Measurements from ENCODE around the gene RAET1L.
"Not testable (repeated sequence)": the region's sequence is repeated elsewhere in the genome, so short reads cannot be mapped to it uniquely, and the experiment has no call there.

The RAET1L gene

GRCh38 chr6:150025201-150025917 lies at the start of gene RAET1L:
Gene RAET1L (minus strand): TSS chr6:150025532. CDS start chr6:150025471, 61 bp downstream.
- H3K4me1 Mint-ChIP-seq: peaks cover 19% of the 10 kb centered on the region
- H3K36me3 Mint-ChIP-seq: no peaks in the 10 kb centered on the region
- DNase-seq (ENCODE audit: low spot score in 2 of 2) (no peak), ATAC-seq (peak; percentile 89)
- H3K27ac Mint-ChIP-seq: no peak within 1 kb of the TSS
- H3K9me3 Mint-ChIP-seq: no peaks in the 10 kb centered on the region
- peak within 1 kb of the TSS; percentile 30 for H3K4me3 Mint-ChIP-seq

DNA sequence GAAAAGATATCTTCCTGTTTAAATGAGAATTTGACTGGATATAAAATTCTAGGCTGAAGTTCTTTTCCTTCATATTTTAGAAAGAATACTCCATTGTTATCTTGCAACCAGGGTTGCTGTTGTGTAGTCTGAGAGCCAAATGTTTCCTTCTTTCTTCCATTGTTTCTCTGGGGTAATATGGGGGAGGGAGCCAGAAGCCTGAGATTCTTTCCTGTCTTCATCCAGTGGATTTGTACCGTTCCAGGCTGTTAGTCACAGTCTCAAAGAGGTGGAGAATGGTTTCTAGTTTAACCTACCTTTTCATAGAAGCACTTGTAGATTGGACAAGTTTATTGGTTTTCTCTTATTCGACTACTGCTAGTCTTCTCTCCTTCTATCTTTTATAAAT lies 49.7 kb upstream of the RAET1L start:
- Mint-ChIP-seq H3K27ac (no peak overlapping the region), H3K9me3 (no peaks in the 10 kb centered on the region), H3K36me3 (no peaks in the 10 kb centered on the region), H3K4me3 (no peak overlapping the region), H3K4me1 (peaks cover 48% of the 10 kb centered on the region)
- DNase-seq (ENCODE audit: low spot score in 2 of 2) (no peak), ATAC-seq (no peak)

DNA sequence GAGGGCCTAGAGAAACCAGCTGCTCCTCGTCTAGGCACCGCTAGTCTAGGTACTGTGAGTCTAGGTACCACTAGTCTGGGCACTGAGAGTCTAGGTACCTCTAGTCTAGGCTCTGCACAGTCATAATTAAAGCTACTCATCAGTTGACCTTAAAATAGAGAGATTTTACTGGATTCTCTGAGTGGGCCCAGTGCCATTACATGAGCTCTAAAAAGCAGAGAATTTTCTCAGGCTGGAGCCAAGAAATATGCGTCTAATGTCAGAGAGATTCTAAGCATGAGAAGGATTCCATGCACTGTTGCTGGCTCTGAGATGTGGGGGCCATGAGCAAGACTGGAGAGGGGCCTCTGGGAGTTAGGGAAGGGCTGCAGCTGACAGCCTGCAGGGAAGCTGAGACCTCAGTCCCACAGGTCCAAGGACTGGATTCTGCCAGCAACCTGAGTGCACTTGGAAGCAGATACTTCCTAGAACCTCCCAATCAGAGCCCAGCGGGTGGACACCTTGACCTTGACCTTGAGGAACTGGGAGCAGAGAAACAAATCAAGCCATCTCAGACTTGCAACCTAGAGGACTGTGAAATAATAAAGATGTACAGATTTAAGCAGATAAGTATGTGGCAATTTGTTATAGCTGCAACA lies 49.2 kb upstream of the RAET1L start:
- peaks cover 45% of the 10 kb centered on the region for H3K4me1 Mint-ChIP-seq
- H3K4me3 Mint-ChIP-seq; DNase-seq (ENCODE audit: low spot score in 2 of 2); H3K27ac Mint-ChIP-seq; ATAC-seq; H3K36me3 Mint-ChIP-seq; H3K9me3 Mint-ChIP-seq: not testable (repeated sequence)

DNA sequence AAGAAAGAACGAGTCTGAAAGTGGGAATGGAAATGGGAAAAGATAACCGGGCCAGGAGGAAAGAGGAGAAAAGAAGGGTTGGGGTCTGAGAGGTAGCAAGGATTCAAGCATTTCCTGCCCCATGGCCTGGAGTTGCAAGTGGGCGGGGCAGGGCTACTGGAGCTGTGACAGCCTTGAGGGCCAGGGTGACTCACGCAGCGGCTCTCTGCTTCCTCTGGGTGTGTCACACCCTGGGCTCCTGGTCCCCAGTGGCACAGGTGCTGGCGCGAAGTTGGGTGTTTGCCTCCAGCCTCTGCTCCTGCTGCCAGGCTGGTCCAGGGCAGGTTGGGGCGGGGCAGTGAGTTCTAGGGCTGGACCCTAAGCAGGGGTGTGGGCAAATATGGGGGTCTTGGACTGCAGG lies 46.9 kb upstream of the RAET1L start:
- DNase-seq (ENCODE audit: low spot score in 2 of 2) (peak; percentile 34 to 67), ATAC-seq (peak; percentile 72)
- peaks cover 53% of the 10 kb centered on the region for H3K4me1 Mint-ChIP-seq
- no peak overlapping the region for H3K27ac Mint-ChIP-seq
- H3K36me3 Mint-ChIP-seq: no peaks in the 10 kb centered on the region
- no peak overlapping the region for H3K4me3 Mint-ChIP-seq
- no peaks in the 10 kb centered on the region for H3K9me3 Mint-ChIP-seq

- Mint-ChIP-seq H3K36me3 (no peaks in the 10 kb centered on the region), H3K9me3 (no peaks in the 10 kb centered on the region), H3K4me1 (peaks cover 42% of the 10 kb centered on the region), H3K4me3 (no peak overlapping the region), H3K27ac (no peak overlapping the region)
- DNase-seq (ENCODE audit: low spot score in 2 of 2) (no peak), ATAC-seq (no peak)
These were observed 45.0 kb upstream of the RAET1L start for GRCh38 chr6:150070236-150070818.

DNA sequence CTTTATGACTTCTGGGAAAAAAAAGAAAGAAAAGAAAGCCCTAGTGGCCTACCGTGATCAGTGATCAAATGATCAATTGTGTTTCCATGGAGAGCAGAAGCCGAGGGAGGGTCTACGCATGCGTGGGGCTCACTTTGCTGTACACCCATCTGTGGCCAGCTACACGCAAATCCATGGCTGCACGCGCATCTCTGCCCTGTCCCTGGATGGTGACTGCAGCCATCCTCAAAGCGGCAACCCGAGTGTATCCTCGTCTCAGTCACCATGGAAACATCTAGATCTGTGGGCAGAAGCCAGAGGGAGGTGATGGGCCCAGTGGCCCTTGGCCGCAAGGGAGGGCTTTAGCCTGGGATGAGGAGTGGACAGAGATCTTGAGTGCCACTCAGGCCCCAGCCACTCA lies 44.4 kb upstream of the RAET1L start:
- no peaks in the 10 kb centered on the region for H3K36me3 Mint-ChIP-seq
- ATAC-seq (no peak), DNase-seq (ENCODE audit: low spot score in 2 of 2) (no peak)
- H3K4me3 Mint-ChIP-seq: peak overlapping the region; percentile 80
- peaks cover 42% of the 10 kb centered on the region for H3K4me1 Mint-ChIP-seq
- H3K9me3 Mint-ChIP-seq: no peaks in the 10 kb centered on the region
- no peak overlapping the region for H3K27ac Mint-ChIP-seq

DNA sequence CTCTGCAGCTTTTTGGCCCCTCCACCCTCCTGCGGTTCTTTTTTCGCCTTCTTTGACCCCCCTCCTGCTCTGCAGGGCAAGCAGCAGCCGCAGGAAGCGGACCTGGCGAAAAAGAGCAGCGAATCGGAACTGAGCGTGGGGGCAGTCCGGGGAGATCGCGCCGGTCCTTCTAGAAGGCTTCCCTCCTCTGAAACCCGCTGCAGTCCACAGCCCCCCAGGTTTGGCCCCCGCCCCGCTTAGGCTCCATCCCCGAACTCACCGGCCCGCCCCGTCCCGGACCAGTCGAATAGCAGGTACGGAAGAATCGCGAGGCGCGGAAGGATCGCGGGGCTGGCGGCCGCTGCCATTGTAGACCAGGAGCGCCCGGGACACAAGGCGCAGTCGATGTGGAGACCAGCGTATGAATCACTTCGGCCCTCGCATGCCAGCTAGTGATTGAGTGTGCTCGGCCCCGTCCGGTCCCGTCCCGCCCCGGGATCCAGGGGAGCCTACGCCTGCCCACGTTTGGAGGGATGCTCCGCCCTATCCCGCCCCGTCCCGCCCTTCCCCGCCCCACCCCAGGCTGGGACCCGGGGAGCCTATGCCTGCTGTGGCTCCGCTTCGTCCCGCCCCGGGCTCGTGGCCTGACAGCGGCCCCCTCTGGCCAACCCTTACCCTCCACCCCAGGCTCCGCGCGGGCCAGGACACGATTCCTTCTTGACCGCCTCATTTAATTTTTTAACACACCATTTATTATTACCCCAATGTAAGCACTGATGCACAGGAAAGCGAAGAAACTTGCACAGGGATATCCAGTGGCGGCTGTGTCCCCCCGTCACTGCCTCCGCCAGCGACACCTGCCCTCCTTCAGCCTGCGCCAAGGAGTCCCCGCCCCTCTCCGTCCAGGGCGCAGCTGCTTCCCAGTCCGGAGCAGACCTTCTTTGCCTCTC lies 43.7 kb upstream of the RAET1L start, which contains the start of gene ULBP3:
Gene ULBP3, minus strand, starts transcription at position 402 of the 929 bp plus-strand sequence. Its CDS starts 55 bp downstream, at position 347.
- DNase-seq (ENCODE audit: low spot score in 2 of 2): peak; percentile 41 to 82
- Mint-ChIP-seq H3K27ac (no peak within 1 kb of the TSS), H3K4me1 (peaks cover 44% of the 10 kb centered on the region), H3K4me3 (peak within 1 kb of the TSS; percentile 80), H3K9me3 (no peaks in the 10 kb centered on the region), H3K36me3 (no peaks in the 10 kb centered on the region)
- peak; percentile 81 for ATAC-seq

DNA sequence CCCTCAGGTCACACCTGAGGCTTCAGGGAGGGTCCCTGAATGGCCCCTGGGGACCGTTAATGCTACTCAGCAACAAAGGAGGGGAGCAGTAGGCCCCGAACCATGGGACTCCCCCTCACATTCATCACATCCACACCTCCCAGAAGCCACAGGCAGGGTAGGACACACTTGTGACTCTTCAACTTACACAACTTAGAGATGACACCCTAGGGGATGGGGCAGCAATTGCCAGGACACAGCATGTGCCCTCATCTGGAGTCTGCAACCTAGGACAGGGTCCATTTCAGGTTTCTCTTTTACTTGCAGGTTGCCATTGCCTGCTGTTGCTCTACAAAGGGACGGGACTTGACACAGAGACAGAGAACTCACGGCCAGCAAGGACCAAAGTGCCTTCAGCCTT lies 42.8 kb upstream of the RAET1L start:
- ATAC-seq: no peak
- Mint-ChIP-seq H3K36me3 (no peaks in the 10 kb centered on the region), H3K9me3 (no peaks in the 10 kb centered on the region), H3K4me3 (peak overlapping the region; percentile 80), H3K27ac (no peak overlapping the region), H3K4me1 (peaks cover 41% of the 10 kb centered on the region)
- no peak for DNase-seq (ENCODE audit: low spot score in 2 of 2)

DNA sequence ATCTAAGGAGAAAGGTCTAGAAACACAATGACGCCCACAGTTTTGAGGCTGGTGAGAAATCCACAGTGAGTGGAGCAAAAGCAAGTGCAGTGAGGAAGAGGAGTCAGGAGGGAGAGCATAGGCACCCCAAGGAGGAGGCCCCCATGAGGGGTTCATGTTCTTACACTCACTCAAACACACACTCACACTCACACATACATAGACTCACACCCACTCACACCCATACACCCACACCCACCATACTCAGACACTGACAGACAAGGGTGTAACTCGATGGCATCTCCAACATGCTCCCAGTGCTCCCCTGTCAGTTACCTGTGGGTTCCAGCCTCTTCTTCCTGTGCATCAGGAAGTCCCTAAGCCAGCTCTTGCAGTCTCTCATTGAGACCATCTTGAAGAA lies 39.8 kb upstream of the RAET1L start:
- Mint-ChIP-seq H3K36me3 (no peaks in the 10 kb centered on the region), H3K4me3 (no peak overlapping the region), H3K27ac (no peak overlapping the region), H3K9me3 (no peaks in the 10 kb centered on the region), H3K4me1 (peaks cover 25% of the 10 kb centered on the region)
- ATAC-seq (no peak), DNase-seq (ENCODE audit: low spot score in 2 of 2) (no peak)

GRCh38 chr6:150063640-150064039 lies 38.3 kb upstream of the RAET1L start:
- no peak for ATAC-seq
- Mint-ChIP-seq H3K36me3 (no peaks in the 10 kb centered on the region), H3K4me3 (no peak overlapping the region)

GRCh38 chr6:150059973-150060372 lies 34.6 kb upstream of the RAET1L start:
- H3K36me3 Mint-ChIP-seq; DNase-seq (ENCODE audit: low spot score in 2 of 2); H3K27ac Mint-ChIP-seq; H3K4me3 Mint-ChIP-seq; H3K9me3 Mint-ChIP-seq: not testable (repeated sequence)
- ATAC-seq: peak; percentile 82
- H3K4me1 Mint-ChIP-seq: peaks cover 19% of the 10 kb centered on the region

More at GRCh38 chr6:150063640-150064039, 38.3 kb upstream of the RAET1L start:
- Mint-ChIP-seq H3K27ac (peak overlapping the region; percentile 38), H3K9me3 (no peaks in the 10 kb centered on the region), H3K4me1 (peaks cover 24% of the 10 kb centered on the region)
- DNase-seq (ENCODE audit: low spot score in 2 of 2): no peak

DNA sequence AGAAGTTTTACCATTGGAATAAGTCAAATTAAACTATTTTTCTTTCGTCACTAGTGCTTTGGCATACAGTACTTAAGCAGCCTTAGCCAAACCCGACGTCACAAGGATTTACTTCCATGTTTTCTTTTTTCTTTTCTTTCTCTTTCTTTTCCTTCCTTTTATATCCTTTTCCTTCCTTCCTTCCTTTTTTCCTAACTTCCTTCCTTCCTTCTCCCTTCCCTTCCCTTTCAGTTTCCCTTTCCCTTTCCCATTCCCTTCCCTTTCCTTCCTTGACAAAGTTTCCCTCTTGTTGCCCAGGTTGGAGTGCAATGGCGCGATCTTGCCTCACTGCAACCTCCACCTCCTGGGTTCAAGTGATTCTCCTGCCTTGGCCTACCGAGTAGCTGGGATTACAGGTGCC lies 33.7 kb upstream of the RAET1L start:
- H3K36me3 Mint-ChIP-seq: no peaks in the 10 kb centered on the region
- DNase-seq (ENCODE audit: low spot score in 2 of 2) (no peak), ATAC-seq (no peak)
- no peaks in the 10 kb centered on the region for H3K9me3 Mint-ChIP-seq
- no peak overlapping the region for H3K4me3 Mint-ChIP-seq
- H3K4me1 Mint-ChIP-seq: peaks cover 15% of the 10 kb centered on the region
- H3K27ac Mint-ChIP-seq: no peak overlapping the region

- no peak for ATAC-seq
- Mint-ChIP-seq H3K4me1 (peaks cover 13% of the 10 kb centered on the region), H3K9me3 (no peaks in the 10 kb centered on the region), H3K36me3 (no peaks in the 10 kb centered on the region), H3K27ac (no peak overlapping the region), H3K4me3 (no peak overlapping the region)
- DNase-seq (ENCODE audit: low spot score in 2 of 2): no peak
These were observed 33.0 kb upstream of the RAET1L start for GRCh38 chr6:150058231-150058792.

DNA sequence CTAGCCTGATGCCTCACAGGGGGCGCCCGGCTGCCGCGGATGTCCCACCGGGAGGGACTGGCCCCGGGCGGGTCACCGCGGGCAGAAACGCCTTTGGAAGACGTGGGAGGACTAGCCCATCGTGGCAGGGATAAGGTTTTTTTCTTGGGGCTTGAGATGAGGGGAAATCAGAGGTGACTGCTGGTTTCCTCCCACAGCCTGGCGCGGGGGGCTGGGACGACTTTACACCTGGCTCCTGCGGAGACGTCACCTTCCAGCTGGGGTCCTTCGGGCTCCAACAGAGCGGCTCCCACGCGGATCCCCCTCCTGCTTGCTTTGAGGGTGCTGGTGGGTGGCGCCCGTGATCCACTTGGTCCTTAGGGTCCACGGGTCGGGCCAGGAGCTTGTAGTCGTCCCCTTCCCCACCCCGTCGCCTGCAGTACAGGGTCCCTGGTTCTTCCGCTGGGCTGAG lies 32.2 kb upstream of the RAET1L start:
- ATAC-seq (no peak), DNase-seq (ENCODE audit: low spot score in 2 of 2) (no peak)
- Mint-ChIP-seq H3K4me1 (peaks cover 19% of the 10 kb centered on the region), H3K27ac (no peak overlapping the region), H3K4me3 (no peak overlapping the region), H3K36me3 (no peaks in the 10 kb centered on the region), H3K9me3 (no peaks in the 10 kb centered on the region)

DNA sequence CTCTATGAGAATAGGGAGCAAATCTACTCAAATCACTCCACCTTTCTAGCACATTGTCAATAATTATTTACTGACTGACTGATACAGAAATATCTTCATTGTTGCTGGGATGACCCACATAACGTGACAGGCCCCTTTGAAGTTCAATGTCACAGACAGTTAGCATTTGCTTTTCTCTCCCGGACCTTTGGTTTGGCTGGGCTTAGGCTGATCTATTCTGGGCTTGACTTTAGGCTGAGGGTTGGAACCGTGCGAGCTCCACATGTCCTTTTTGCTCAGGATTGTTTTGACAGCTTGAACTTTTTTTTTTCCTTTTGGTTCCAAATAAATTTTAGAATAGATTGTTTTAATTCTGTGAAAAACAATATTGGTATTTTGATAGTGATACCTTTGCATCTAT lies 31.6 kb upstream of the RAET1L start:
- no peak for DNase-seq (ENCODE audit: low spot score in 2 of 2)
- H3K27ac Mint-ChIP-seq: no peak overlapping the region
- no peaks in the 10 kb centered on the region for H3K9me3 Mint-ChIP-seq
- peaks cover 4% of the 10 kb centered on the region for H3K36me3 Mint-ChIP-seq
- no peak for ATAC-seq
- no peak overlapping the region for H3K4me3 Mint-ChIP-seq
- peaks cover 19% of the 10 kb centered on the region for H3K4me1 Mint-ChIP-seq

Data from stimulated activated effector memory CD8-positive, alpha-beta T cell treated with anti-CD3 and anti-CD28 coated beads, Interleukin-12 subunit alpha, Interleukin-12 subunit beta, amount 100 ng/mL, for 72 hours (primary cell).